Measurements from ENCODE around the gene MAP4K2.
A peak's percentile ranks its signal among the peaks of the same experiment; 100 is the strongest.

MAP4K2 gene

GRCh38 chr11:64777449-64778222 is 25.4 kb downstream of the MAP4K2 start:
- H3K36me3 ChIP-seq (ENCODE audit: control insufficient read depth in 1 of 2, insufficient read depth in 2 of 2, low read length in 2 of 2) = peaks cover 38 to 48% of the 10 kb centered on the region in 2 donors
- peaks cover 31 to 34% of the 10 kb centered on the region in 2 donors for H3K4me1 ChIP-seq (ENCODE audit: control insufficient read depth in 1 of 2, insufficient read depth in 2 of 2, low read length in 2 of 2)
- H3K27me3 ChIP-seq (ENCODE audit: control insufficient read depth in 1 of 2, insufficient read depth in 2 of 2, low read length in 2 of 2) = no peaks in the 10 kb centered on the region
- H3K9ac ChIP-seq (ENCODE audit: low read depth in 1 of 2, low read length in 2 of 2) = peak overlapping the region; percentile 75 to 98
- peak overlapping the region; percentile 92 to 97 for H3K4me3 ChIP-seq (ENCODE audit: low read depth in 1 of 2, low read length in 2 of 2)
- peak overlapping the region; percentile 100 for H3K27ac ChIP-seq (ENCODE audit: low read depth, low read length)
- H3K9me3 ChIP-seq (ENCODE audit: control insufficient read depth in 1 of 2, low read length in 2 of 2) = no peaks in the 10 kb centered on the region

DNA sequence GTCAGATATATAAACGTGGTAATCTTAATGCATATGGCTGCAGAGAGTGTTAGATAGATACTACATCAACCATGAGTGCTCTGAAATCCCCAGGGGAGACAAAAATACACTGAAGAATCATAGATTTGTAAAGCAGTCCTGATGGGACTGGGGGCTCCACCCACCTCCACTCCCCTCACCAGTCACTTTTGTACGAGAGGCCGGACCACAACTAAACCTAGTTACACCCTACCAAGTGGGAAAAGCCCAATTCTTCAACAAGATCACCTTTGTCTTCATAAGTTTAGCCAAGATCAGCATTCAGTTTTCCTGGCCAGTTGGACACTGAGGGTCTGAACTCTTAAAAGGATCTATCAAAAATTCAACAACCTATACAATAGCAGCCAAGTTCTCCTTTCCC is 26.1 kb downstream of the MAP4K2 start:
- Histone ChIP-seq H3K27ac (ENCODE audit: low read depth, low read length) (no peak overlapping the region), H3K4me1 (ENCODE audit: control insufficient read depth in 1 of 2, insufficient read depth in 2 of 2, low read length in 2 of 2) (peaks cover 34 to 36% of the 10 kb centered on the region in 2 donors), H3K27me3 (ENCODE audit: control insufficient read depth in 1 of 2, insufficient read depth in 2 of 2, low read length in 2 of 2) (no peaks in the 10 kb centered on the region), H3K36me3 (ENCODE audit: control insufficient read depth in 1 of 2, insufficient read depth in 2 of 2, low read length in 2 of 2) (peaks cover 45 to 56% of the 10 kb centered on the region in 2 donors), H3K9ac (ENCODE audit: low read depth in 1 of 2, low read length in 2 of 2) (peak overlapping the region; percentile 75 to 98), H3K4me3 (ENCODE audit: low read depth in 1 of 2, low read length in 2 of 2) (peak overlapping the region; percentile 92 to 97), H3K9me3 (ENCODE audit: control insufficient read depth in 1 of 2, low read length in 2 of 2) (no peaks in the 10 kb centered on the region)

DNA sequence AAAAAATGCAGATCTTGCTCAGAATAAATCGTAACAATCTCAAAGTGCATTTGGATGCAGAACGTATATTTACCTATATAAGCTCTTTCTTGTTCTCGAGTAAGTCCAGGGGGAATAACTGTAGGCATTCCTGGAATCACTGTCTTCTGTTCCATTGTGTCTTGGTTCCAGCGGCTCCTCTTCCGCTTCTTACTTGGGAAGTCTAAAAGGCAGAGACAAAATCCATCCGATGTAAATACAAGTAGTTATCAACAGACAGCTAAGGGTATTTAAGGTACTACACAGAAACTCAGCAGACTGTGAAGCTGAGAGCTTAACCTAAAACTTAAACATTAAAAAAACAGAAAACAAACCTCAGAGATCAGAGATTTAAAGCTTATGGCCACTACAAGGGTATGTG is 26.6 kb downstream of the MAP4K2 start:
- Histone ChIP-seq H3K9ac (ENCODE audit: low read depth in 1 of 2, low read length in 2 of 2) (peak overlapping the region; percentile 75 to 98), H3K36me3 (ENCODE audit: control insufficient read depth in 1 of 2, insufficient read depth in 2 of 2, low read length in 2 of 2) (peaks cover 49 to 60% of the 10 kb centered on the region in 2 donors), H3K4me3 (ENCODE audit: low read depth in 1 of 2, low read length in 2 of 2) (peak overlapping the region; percentile 92 to 97), H3K27me3 (ENCODE audit: control insufficient read depth in 1 of 2, insufficient read depth in 2 of 2, low read length in 2 of 2) (no peaks in the 10 kb centered on the region), H3K9me3 (ENCODE audit: control insufficient read depth in 1 of 2, low read length in 2 of 2) (no peaks in the 10 kb centered on the region), H3K27ac (ENCODE audit: low read depth, low read length) (no peak overlapping the region), H3K4me1 (ENCODE audit: control insufficient read depth in 1 of 2, insufficient read depth in 2 of 2, low read length in 2 of 2) (peaks cover 34 to 36% of the 10 kb centered on the region in 2 donors)

DNA sequence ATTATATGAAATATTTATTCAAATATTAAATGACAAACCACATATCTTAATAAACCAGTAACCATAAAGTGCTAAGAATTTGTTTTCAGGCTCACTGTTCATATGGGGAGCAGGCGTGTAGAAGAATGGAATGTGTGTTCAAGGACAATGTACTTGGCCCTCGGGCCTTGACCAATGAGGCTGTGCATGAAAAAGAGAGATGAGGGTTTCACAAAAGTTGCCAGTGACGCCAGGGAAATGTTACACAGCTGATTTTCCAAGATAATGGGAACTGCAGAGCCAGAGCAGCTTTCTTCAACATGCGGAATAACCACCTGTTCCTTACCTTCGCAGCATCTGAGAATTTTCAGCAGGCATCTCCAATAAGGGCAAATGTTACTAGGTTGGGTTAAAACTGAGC is 28.9 kb downstream of the MAP4K2 start:
- Histone ChIP-seq H3K27ac (ENCODE audit: low read depth, low read length) (no peak overlapping the region), H3K4me3 (ENCODE audit: low read depth in 1 of 2, low read length in 2 of 2) (no peak overlapping the region), H3K9me3 (ENCODE audit: control insufficient read depth in 1 of 2, low read length in 2 of 2) (no peaks in the 10 kb centered on the region), H3K9ac (ENCODE audit: low read depth in 1 of 2, low read length in 2 of 2) (no peak overlapping the region), H3K4me1 (ENCODE audit: control insufficient read depth in 1 of 2, insufficient read depth in 2 of 2, low read length in 2 of 2) (peaks cover 28 to 34% of the 10 kb centered on the region in 2 donors), H3K27me3 (ENCODE audit: control insufficient read depth in 1 of 2, insufficient read depth in 2 of 2, low read length in 2 of 2) (no peaks in the 10 kb centered on the region), H3K36me3 (ENCODE audit: control insufficient read depth in 1 of 2, insufficient read depth in 2 of 2, low read length in 2 of 2) (peaks cover 72 to 83% of the 10 kb centered on the region in 2 donors)

DNA sequence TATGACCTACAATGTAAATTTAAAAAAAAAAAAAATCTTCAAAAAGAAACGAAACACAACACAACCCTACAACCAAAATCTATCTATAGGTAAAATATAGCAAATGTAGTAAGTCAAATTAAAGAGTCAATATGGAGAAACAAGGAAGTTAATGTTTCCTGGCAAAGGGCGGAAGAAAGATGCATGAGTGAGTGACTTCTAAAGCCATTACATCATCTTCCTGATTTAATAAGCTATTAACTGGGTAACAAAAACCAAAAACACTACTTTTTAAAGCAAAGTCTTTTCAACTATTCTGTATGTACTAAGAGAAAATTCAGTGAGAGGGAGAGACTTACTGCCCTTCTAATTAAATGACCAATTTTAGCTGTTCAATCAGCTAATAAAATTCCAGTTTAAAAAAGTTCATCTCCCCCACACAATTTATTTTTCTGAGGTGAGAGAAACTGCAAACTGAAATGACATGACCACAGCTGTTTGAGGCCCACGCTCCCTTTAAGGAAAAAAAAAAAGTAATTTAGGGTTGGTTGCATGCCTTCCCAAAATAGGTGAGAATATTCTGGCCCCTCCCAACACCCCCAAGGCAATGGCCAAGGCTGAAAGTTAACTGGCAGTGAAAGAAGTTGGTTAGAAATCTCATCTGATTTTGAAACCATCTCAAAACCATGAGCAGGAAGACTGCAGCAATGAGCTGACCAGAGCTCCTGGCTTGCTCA is 30.6 kb downstream of the MAP4K2 start:
- peaks cover 89 to 100% of the 10 kb centered on the region in 2 donors for H3K36me3 ChIP-seq (ENCODE audit: control insufficient read depth in 1 of 2, insufficient read depth in 2 of 2, low read length in 2 of 2)
- H3K9me3 ChIP-seq (ENCODE audit: control insufficient read depth in 1 of 2, low read length in 2 of 2) = no peaks in the 10 kb centered on the region
- no peaks in the 10 kb centered on the region for H3K27me3 ChIP-seq (ENCODE audit: control insufficient read depth in 1 of 2, insufficient read depth in 2 of 2, low read length in 2 of 2)
- no peak overlapping the region for H3K27ac ChIP-seq (ENCODE audit: low read depth, low read length)
- no peak overlapping the region for H3K9ac ChIP-seq (ENCODE audit: low read depth in 1 of 2, low read length in 2 of 2)
- peaks cover 28 to 34% of the 10 kb centered on the region in 2 donors for H3K4me1 ChIP-seq (ENCODE audit: control insufficient read depth in 1 of 2, insufficient read depth in 2 of 2, low read length in 2 of 2)
- H3K4me3 ChIP-seq (ENCODE audit: low read depth in 1 of 2, low read length in 2 of 2) = no peak overlapping the region

GRCh38 chr11:64771861-64772260 is 31.2 kb downstream of the MAP4K2 start:
- H3K27me3 ChIP-seq (ENCODE audit: control insufficient read depth in 1 of 2, insufficient read depth in 2 of 2, low read length in 2 of 2) = no peaks in the 10 kb centered on the region
- peaks cover 92 to 100% of the 10 kb centered on the region in 2 donors for H3K36me3 ChIP-seq (ENCODE audit: control insufficient read depth in 1 of 2, insufficient read depth in 2 of 2, low read length in 2 of 2)
- no peaks in the 10 kb centered on the region for H3K9me3 ChIP-seq (ENCODE audit: control insufficient read depth in 1 of 2, low read length in 2 of 2)
- H3K27ac ChIP-seq (ENCODE audit: low read depth, low read length) = no peak overlapping the region
- H3K4me3 ChIP-seq (ENCODE audit: low read depth in 1 of 2, low read length in 2 of 2) = no peak overlapping the region
- H3K4me1 ChIP-seq (ENCODE audit: control insufficient read depth in 1 of 2, insufficient read depth in 2 of 2, low read length in 2 of 2) = peaks cover 22 to 30% of the 10 kb centered on the region in 2 donors
- H3K9ac ChIP-seq (ENCODE audit: low read depth in 1 of 2, low read length in 2 of 2) = no peak overlapping the region

GRCh38 chr11:64770120-64770519 is 32.9 kb downstream of the MAP4K2 start:
- Histone ChIP-seq H3K27ac (ENCODE audit: low read depth, low read length) (no peak overlapping the region), H3K4me3 (ENCODE audit: low read depth in 1 of 2, low read length in 2 of 2) (no peak overlapping the region), H3K36me3 (ENCODE audit: control insufficient read depth in 1 of 2, insufficient read depth in 2 of 2, low read length in 2 of 2) (peaks cover 80 to 95% of the 10 kb centered on the region in 2 donors), H3K9ac (ENCODE audit: low read depth in 1 of 2, low read length in 2 of 2) (no peak overlapping the region), H3K4me1 (ENCODE audit: control insufficient read depth in 1 of 2, insufficient read depth in 2 of 2, low read length in 2 of 2) (peaks cover 10 to 15% of the 10 kb centered on the region in 2 donors), H3K9me3 (ENCODE audit: control insufficient read depth in 1 of 2, low read length in 2 of 2) (no peaks in the 10 kb centered on the region), H3K27me3 (ENCODE audit: control insufficient read depth in 1 of 2, insufficient read depth in 2 of 2, low read length in 2 of 2) (no peaks in the 10 kb centered on the region)

- Histone ChIP-seq H3K9ac (ENCODE audit: low read depth in 1 of 2, low read length in 2 of 2) (no peak overlapping the region), H3K27me3 (ENCODE audit: control insufficient read depth in 1 of 2, insufficient read depth in 2 of 2, low read length in 2 of 2) (no peaks in the 10 kb centered on the region), H3K4me1 (ENCODE audit: control insufficient read depth in 1 of 2, insufficient read depth in 2 of 2, low read length in 2 of 2) (peaks cover 12 to 17% of the 10 kb centered on the region in 2 donors), H3K4me3 (ENCODE audit: low read depth in 1 of 2, low read length in 2 of 2) (no peak overlapping the region), H3K36me3 (ENCODE audit: control insufficient read depth in 1 of 2, insufficient read depth in 2 of 2, low read length in 2 of 2) (peaks cover 83 to 95% of the 10 kb centered on the region in 2 donors), H3K27ac (ENCODE audit: low read depth, low read length) (no peak overlapping the region), H3K9me3 (ENCODE audit: control insufficient read depth in 1 of 2, low read length in 2 of 2) (no peaks in the 10 kb centered on the region)
These were observed 33.7 kb downstream of the MAP4K2 start for GRCh38 chr11:64769283-64769682.

- no peak overlapping the region for H3K27ac ChIP-seq (ENCODE audit: low read depth, low read length)
- H3K4me3 ChIP-seq (ENCODE audit: low read depth in 1 of 2, low read length in 2 of 2) = no peak overlapping the region
- peaks cover 9 to 16% of the 10 kb centered on the region in 2 donors for H3K4me1 ChIP-seq (ENCODE audit: control insufficient read depth in 1 of 2, insufficient read depth in 2 of 2, low read length in 2 of 2)
- H3K9ac ChIP-seq (ENCODE audit: low read depth in 1 of 2, low read length in 2 of 2) = no peak overlapping the region
- H3K36me3 ChIP-seq (ENCODE audit: control insufficient read depth in 1 of 2, insufficient read depth in 2 of 2, low read length in 2 of 2) = peaks cover 81 to 95% of the 10 kb centered on the region in 2 donors
- H3K27me3 ChIP-seq (ENCODE audit: control insufficient read depth in 1 of 2, insufficient read depth in 2 of 2, low read length in 2 of 2) = no peaks in the 10 kb centered on the region
- no peaks in the 10 kb centered on the region for H3K9me3 ChIP-seq (ENCODE audit: control insufficient read depth in 1 of 2, low read length in 2 of 2)
These were observed 34.7 kb downstream of the MAP4K2 start for GRCh38 chr11:64768300-64768694.

All from duodenal mucosa (tissue), 2 donors.